SK-N-MC (cell line): ENCODE measurements around the gene TVP23C.
"Not testable (repeated sequence)": the region's sequence is repeated elsewhere in the genome, so short reads cannot be mapped to it uniquely, and the experiment has no call there.

Source experiments
- EZH2 ChIP-seq: fragments of 200-600 bp; sonication (generic); IDR thresholded peaks from one replicate; pipeline ENCODE4 v1.6.1; 2017; ENCODE audit warnings: antibody characterized with exemption
- FOXP2 ChIP-seq: optimal IDR thresholded peaks from 2 replicates; pipeline ENCODE3; 2011; ENCODE audit warnings: mild to moderate bottlenecking, moderate library complexity; ENCODE audit not compliant: insufficient read depth; ENCODE audit errors: extremely low read length, control extremely low read depth
- POLR2AphosphoS5 ChIP-seq: IDR thresholded peaks from 2 replicates; pipeline ENCODE4 v1.6.1; 2012; ENCODE audit warnings: mild to moderate bottlenecking, low read depth, low read length, borderline replicate concordance

DNA sequence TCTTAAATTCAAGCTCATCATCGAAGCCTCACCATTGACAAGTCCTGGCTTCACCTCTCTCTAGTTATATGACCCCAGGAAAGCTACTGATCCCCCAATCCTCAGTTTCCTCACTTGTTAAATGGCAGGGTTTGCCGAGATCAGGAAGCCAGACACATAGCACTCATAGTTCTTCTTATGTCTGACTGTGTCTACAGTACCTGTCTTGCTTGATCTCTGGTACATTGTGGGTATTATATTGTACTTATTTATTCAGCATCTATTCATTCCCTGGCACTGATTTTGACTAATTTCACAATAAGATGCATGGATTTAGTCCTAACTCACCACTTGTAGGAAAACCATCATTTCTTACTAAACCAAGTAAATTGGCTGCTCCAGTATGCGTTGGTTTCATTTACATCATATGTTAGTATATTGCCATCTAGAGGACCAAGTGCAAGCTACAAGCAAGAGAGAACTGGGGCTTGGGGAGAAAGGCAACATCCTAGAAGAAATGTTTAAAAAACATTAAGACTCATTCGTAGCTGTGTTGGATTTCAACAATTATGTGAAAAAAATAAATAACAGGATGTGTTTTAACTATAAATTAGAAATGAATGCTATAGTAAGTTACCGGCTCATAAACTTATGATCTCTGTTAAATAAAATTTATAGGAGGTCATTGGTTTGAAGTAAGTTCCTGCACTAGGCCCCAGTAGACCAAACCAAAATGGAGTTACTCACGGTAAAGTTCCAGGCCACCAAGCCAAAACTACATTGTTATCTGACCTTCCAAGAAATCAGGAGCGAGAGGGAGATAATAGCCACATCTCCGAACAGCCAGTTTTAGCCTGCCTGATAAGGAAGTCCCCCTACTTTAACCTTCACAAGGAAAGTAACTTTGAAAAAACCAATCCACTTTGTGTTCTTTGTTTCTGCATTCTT, 36.7 kb downstream of the TVP23C start:
- TF ChIP-seq POLR2AphosphoS5, EZH2, FOXP2: not testable (repeated sequence)
